ENCODE data around the gene MSH5.

Gene MSH5

GRCh38 chr6:31729979-31730630 is 9.7 kb upstream of the MSH5 start:
- no peak for DNase-seq (ENCODE audit: low read depth)

GRCh38 chr6:31730631-31731086 is 9.1 kb upstream of the MSH5 start:
- no peak for DNase-seq (ENCODE audit: low read depth)

- DNase-seq (ENCODE audit: low read depth) = no peak
Observed at GRCh38 chr6:31732029-31732428, 7.8 kb upstream of the MSH5 start.

GRCh38 chr6:31733734-31734133 is 6.1 kb upstream of the MSH5 start:
- no peak for DNase-seq (ENCODE audit: low read depth)

GRCh38 chr6:31734247-31734820 is 5.5 kb upstream of the MSH5 start:
- no peak for DNase-seq (ENCODE audit: low read depth)

- peak; percentile 78 for DNase-seq (ENCODE audit: low read depth)
Observed at GRCh38 chr6:31734821-31735406, 4.9 kb upstream of the MSH5 start.

GRCh38 chr6:31736021-31736767 is 3.6 kb upstream of the MSH5 start, which contains the start of gene CLIC1:
CLIC1 (minus strand) TSS chr6:31736530; CDS start chr6:31736300, 230 bp downstream.
- no peak for DNase-seq (ENCODE audit: low read depth)

- DNase-seq (ENCODE audit: low read depth) = no peak
Observed at GRCh38 chr6:31736768-31737314, 3.0 kb upstream of the MSH5 start.

GRCh38 chr6:31737315-31737990 is 2.4 kb upstream of the MSH5 start:
- DNase-seq (ENCODE audit: low read depth) = no peak

GRCh38 chr6:31737991-31738979 is 1.5 kb upstream of the MSH5 start:
- DNase-seq (ENCODE audit: low read depth) = peak; percentile 68

- DNase-seq (ENCODE audit: low read depth) = no peak
Observed at GRCh38 chr6:31740397-31741223, 805 bp downstream of the MSH5 start.

- DNase-seq (ENCODE audit: low read depth) = no peak
Observed at GRCh38 chr6:31741815-31742214, 2.0 kb downstream of the MSH5 start.

- DNase-seq (ENCODE audit: low read depth) = no peak
Observed at GRCh38 chr6:31742894-31743293, 3.1 kb downstream of the MSH5 start.

GRCh38 chr6:31744422-31744821 is 4.6 kb downstream of the MSH5 start:
- no peak for DNase-seq (ENCODE audit: low read depth)

GRCh38 chr6:31749301-31750036 is 9.7 kb downstream of the MSH5 start:
- no peak for DNase-seq (ENCODE audit: low read depth)

- no peak for DNase-seq (ENCODE audit: low read depth)
Observed at GRCh38 chr6:31750411-31751022, 10.7 kb downstream of the MSH5 start.

- no peak for DNase-seq (ENCODE audit: low read depth)
Observed at GRCh38 chr6:31752739-31753319, 13.0 kb downstream of the MSH5 start.

- no peak for DNase-seq (ENCODE audit: low read depth)
Observed at GRCh38 chr6:31758281-31758680, 18.5 kb downstream of the MSH5 start.

Data from HS-5 (cell line).